Epithelial cell of proximal tubule (primary cell): ENCODE results near the gene DNAJB8. TPM values are rescaled to one million over a fixed set of nuclear protein-coding genes. Genes with fewer than 3 reads are reported as not detected.

ENCODE experiments used
- DNase-seq: peaks from one replicate; pipeline ENCODE4 v3.0.0-alpha.2; 2011; ENCODE audit warnings: low read depth
- H3K4me3 ChIP-seq: 2 replicates; pipeline ENCODE4 v1.5.1; 2011; ENCODE audit warnings: low read depth, mild to moderate bottlenecking, low read length
- CTCF ChIP-seq: conservative IDR thresholded peaks from 2 replicates; pipeline ENCODE4 v1.5.1; 2012; ENCODE audit warnings: low read depth, mild to moderate bottlenecking, low read length
- total RNA-seq: library from RNA; depleted of rRNA; stranded (reverse); fragments of >200 nt; gene quantifications from 2 replicates; pipeline ENCODE4 v1.2.3, GENCODE V29; 2015

Gene DNAJB8
- total RNA-seq, 1 donor from 2014 or later: not detected

GRCh38 chr3:128429275-128429674, 37.4 kb downstream of the DNAJB8 start:
- TF ChIP-seq CTCF: no peak
- no peak overlapping the region for H3K4me3 ChIP-seq
- DNase-seq: no peak

- H3K4me3 ChIP-seq: no peak overlapping the region
- no peak for TF ChIP-seq CTCF
- DNase-seq: no peak
Measured at GRCh38 chr3:128427872-128428822, 38.5 kb downstream of the DNAJB8 start.

GRCh38 chr3:128427175-128427857, 39.4 kb downstream of the DNAJB8 start:
- no peak overlapping the region for H3K4me3 ChIP-seq
- TF ChIP-seq CTCF: no peak

GRCh38 chr3:128426128-128426921, 40.4 kb downstream of the DNAJB8 start:
- no peak for DNase-seq
- H3K4me3 ChIP-seq: peak overlapping the region; percentile 27
- TF ChIP-seq CTCF: peak; percentile 65

More at GRCh38 chr3:128427175-128427857, 39.4 kb downstream of the DNAJB8 start:
- no peak for DNase-seq

- no peak overlapping the region for H3K4me3 ChIP-seq
- DNase-seq: no peak
- no peak for TF ChIP-seq CTCF
Measured at GRCh38 chr3:128425846-128426127, 40.9 kb downstream of the DNAJB8 start.

- DNase-seq: no peak
- no peak overlapping the region for H3K4me3 ChIP-seq
- no peak for TF ChIP-seq CTCF
Measured at GRCh38 chr3:128425142-128425845, 41.4 kb downstream of the DNAJB8 start.
